K562 (cell line): ENCODE measurements around the gene PIK3R6. TPM values are rescaled to one million over a fixed set of nuclear protein-coding genes. Genes with fewer than 3 reads are reported as not detected.

ENCODE experiments used
- ATAC-seq: fragments of 200-7000 bp; cut with Tn5 transposase; 3 replicates; pipeline ENCODE4 v1.9.1; 2020; ENCODE audit warnings: moderate library complexity
- BruUV-seq: library from RNA; stranded (reverse); fragments of 400-500 nt; replicated peaks from 2 replicates; lab custom pipeline; 2021; lab: Mats Ljungman, UMichigan
- CTCF ChIA-PET: fragments of 300-600 bp; formaldehyde crosslinking; extraction: SDS; loops from one replicate; lab custom pipeline; 2021; ENCODE audit warnings: low intra/inter-chr PET ratio; lab: Yijun Ruan, JAX
- POLR2A ChIA-PET: fragments of 300-600, 350-650 bp; sonication (Branson Sonifier 250); formaldehyde crosslinking; extraction: SDS; loops from one replicate; lab custom pipeline; 2021; ENCODE audit warnings: antibody characterized with exemption, inconsistent platforms; lab: Yijun Ruan, JAX
- DNase-seq, 4 experiments: peaks; one replicate each; pipeline versions ENCODE4 v3.0.0 to v3.0.0-alpha.2; 2011 to 2018; ENCODE audit warnings: low spot score in 3 of 4, mixed read lengths in 3 of 4; ENCODE audit errors: extremely low read depth in 1 of 4
- FAIRE-seq: peaks from 2 replicates; lab custom pipeline; 2011; peaks lifted over from hg19 to GRCh38; lab: Jason Lieb, UNC
- H2AFZ ChIP-seq: 2 replicates; pipeline ENCODE4 v1.6.0; 2011; ENCODE audit warnings: low read depth, low read length, control low read depth, inconsistent platforms
- H3K27ac ChIP-seq: fragments of 200-600 bp; 3 replicates; pipeline ENCODE4 v1.8.0; 2011; ENCODE audit warnings: low read depth, mild to moderate bottlenecking, control low read depth, inconsistent platforms, low read length, moderate library complexity, mixed read lengths; ENCODE audit errors: extremely low read depth
- H3K27me3 ChIP-seq, 2 experiments: fragments of 300-600 bp in 1 of 2; 2 replicates in 1 of 2; 3 replicates in 1 of 2; pipeline versions ENCODE4 v1.6.0 to v1.8.0; 2011; ENCODE audit warnings: inconsistent platforms in 2 of 2, low read length in 2 of 2, mild to moderate bottlenecking in 1 of 2, mixed read lengths in 1 of 2, moderate library complexity in 1 of 2; ENCODE audit not compliant: control insufficient read depth in 2 of 2, insufficient read depth in 2 of 2
- H3K36me3 ChIP-seq: fragments of 300-600 bp; 3 replicates; pipeline ENCODE4 v1.8.0; 2011; ENCODE audit warnings: mild to moderate bottlenecking, low read length, inconsistent platforms; ENCODE audit not compliant: control insufficient read depth, insufficient read depth
- H3K4me1 ChIP-seq, 2 experiments: fragments of 200-600 bp in 1 of 2; replicated peaks in 1 of 2; 2 replicates in 1 of 2; 3 replicates in 1 of 2; pipeline versions ENCODE4 v1.5.1 to v1.8.0; 2011; ENCODE audit warnings: inconsistent platforms in 2 of 2, low read length in 2 of 2, mild to moderate bottlenecking in 1 of 2, mixed read lengths in 1 of 2, moderate library complexity in 1 of 2; ENCODE audit not compliant: control insufficient read depth in 2 of 2, insufficient read depth in 2 of 2
- H3K4me2 ChIP-seq: 2 replicates; pipeline ENCODE4 v1.6.1; 2011; ENCODE audit warnings: low read length, control low read depth, inconsistent platforms, mixed read lengths; ENCODE audit not compliant: insufficient read depth
- H3K4me3 ChIP-seq: fragments of 200-600 bp; sonication (generic), shearing (Covaris generic); 2 replicates; pipeline ENCODE4 v1.5.1; 2016; ENCODE audit warnings: control low read depth, inconsistent platforms
- H3K79me2 ChIP-seq: fragments of 200-600 bp; 3 replicates; pipeline ENCODE4 v1.8.0; 2011; ENCODE audit warnings: low read length, inconsistent platforms; ENCODE audit not compliant: control insufficient read depth, insufficient read depth
- H3K9ac ChIP-seq, 2 experiments: 2 replicates each; pipeline versions ENCODE4 v1.6.0 to v1.6.1; 2011; ENCODE audit warnings: low read depth in 2 of 2, low read length in 2 of 2, control low read depth in 1 of 2, inconsistent platforms in 1 of 2, mild to moderate bottlenecking in 1 of 2, mixed read lengths in 1 of 2; ENCODE audit not compliant: insufficient read depth in 1 of 2
- H3K9me1 ChIP-seq: one replicate; pipeline ENCODE4 v1.6.0; 2011; ENCODE audit warnings: inconsistent platforms, mild to moderate bottlenecking, low read length, moderate library complexity; ENCODE audit not compliant: control insufficient read depth, insufficient read depth
- H3K9me3 ChIP-seq: replicated peaks from 2 replicates; pipeline ENCODE4 v1.5.1; 2011; ENCODE audit warnings: low read depth, low read length, inconsistent platforms; ENCODE audit not compliant: control insufficient read depth, insufficient read depth
- H4K20me1 ChIP-seq: replicated peaks from 2 replicates; pipeline ENCODE4 v1.6.1; 2011; ENCODE audit warnings: low read length, inconsistent platforms, mixed read lengths; ENCODE audit not compliant: control insufficient read depth, insufficient read depth
- BRCA1 ChIP-seq, 2 experiments: fragments of 450-650 bp in 1 of 2; sonication (generic) in 1 of 2; formaldehyde crosslinking in 1 of 2; IDR thresholded peaks; 2 replicates each; pipeline versions ENCODE4 v1.5.0 to v1.6.1; 2017 to 2020; ENCODE audit warnings: mild to moderate bottlenecking in 1 of 2, missing genetic modification reagents in 1 of 2
- BRD4 ChIP-seq: fragments of 200-600 bp; sonication (generic); IDR thresholded peaks from 2 replicates; pipeline ENCODE4 v1.6.1; 2017; ENCODE audit warnings: inconsistent platforms
- CTCF ChIP-seq, 3 experiments: IDR thresholded peaks in 2 of 3; conservative IDR thresholded peaks in 1 of 3; 2 replicates each; pipeline ENCODE4 v1.5.1; 2011 to 2012; ENCODE audit warnings: low read length in 3 of 3, mild to moderate bottlenecking in 3 of 3, control low read depth in 2 of 3, improper control_type of control experiment in 1 of 3, inconsistent platforms in 1 of 3, low read depth in 1 of 3, mixed read lengths in 1 of 3, moderate library complexity in 1 of 3; ENCODE audit not compliant: insufficient read depth in 2 of 3
- ETS2 ChIP-seq: IDR thresholded peaks from 2 replicates; pipeline ENCODE4 v1.6.1; 2016; ENCODE audit warnings: borderline replicate concordance, missing genetic modification characterization, mild to moderate bottlenecking, moderate library complexity, missing compliant biosample characterization; ENCODE audit not compliant: poor library complexity, severe bottlenecking
- MBD1 ChIP-seq: fragments of 250-450 bp; sonication (Bioruptor Pico); IDR thresholded peaks from 2 replicates; pipeline ENCODE4 v1.8.0; 2022; ENCODE audit warnings: inconsistent platforms
- MTA1 ChIP-seq: fragments of 450-650 bp; IDR thresholded peaks from 2 replicates; pipeline ENCODE4 v1.6.1; 2017; ENCODE audit warnings: borderline replicate concordance
- MTA2 ChIP-seq: fragments of 450-650 bp; IDR thresholded peaks from 2 replicates; pipeline ENCODE4 v1.6.1; 2016; ENCODE audit warnings: low read depth
- NCOA6 ChIP-seq: fragments of 450-650 bp; IDR thresholded peaks from 2 replicates; pipeline ENCODE4 v1.6.1; 2017; ENCODE audit warnings: mild to moderate bottlenecking
- NFIC ChIP-seq: fragments of 450-650 bp; IDR thresholded peaks from 2 replicates; pipeline ENCODE4 v1.6.1; 2017; ENCODE audit warnings: mild to moderate bottlenecking, inconsistent platforms
- PCBP2 ChIP-seq: fragments of 200-400 bp; formaldehyde crosslinking; IDR thresholded peaks from 2 replicates; pipeline ENCODE4 v1.6.1; 2018; ENCODE audit warnings: low read length, low read depth, mild to moderate bottlenecking, moderate library complexity; ENCODE audit not compliant: poor library complexity, severe bottlenecking
- PHB ChIP-seq: fragments of 250-450 bp; sonication (Bioruptor Pico); IDR thresholded peaks from 2 replicates; pipeline ENCODE4 v1.5.0; 2021
- PML ChIP-seq: IDR thresholded peaks from 2 replicates; pipeline ENCODE4 v1.6.1; 2012; ENCODE audit warnings: low read length, inconsistent platforms
- PYGO2 ChIP-seq: fragments of 450-650 bp; IDR thresholded peaks from 2 replicates; pipeline ENCODE4 v1.6.1; 2016; ENCODE audit warnings: mild to moderate bottlenecking, missing genetic modification characterization, moderate library complexity, missing compliant biosample characterization
- RBBP5 ChIP-seq: fragments of 200-600 bp; sonication (generic); IDR thresholded peaks from 2 replicates; pipeline ENCODE4 v1.6.1; 2012; ENCODE audit warnings: borderline replicate concordance, mild to moderate bottlenecking, low read length, control low read depth, inconsistent platforms; ENCODE audit not compliant: insufficient read depth, poor library complexity, severe bottlenecking
- SP1 ChIP-seq: sonication (generic); formaldehyde crosslinking; IDR thresholded peaks from 2 replicates; pipeline ENCODE4 v1.8.1; 2022; ENCODE audit warnings: mild to moderate bottlenecking, missing genetic modification reagents
- SPI1 ChIP-seq: IDR thresholded peaks from 2 replicates; pipeline ENCODE4 v1.6.1; 2011; ENCODE audit warnings: low read depth, low read length, control low read depth, borderline replicate concordance
- STAG1 ChIP-seq: sonication (generic); formaldehyde crosslinking; IDR thresholded peaks from 2 replicates; pipeline ENCODE4 v1.5.0; 2020; ENCODE audit warnings: missing genetic modification reagents, borderline replicate concordance
- ZKSCAN3 ChIP-seq: fragments of 250-450 bp; sonication (Bioruptor Pico); IDR thresholded peaks from 2 replicates; pipeline ENCODE4 v1.4.0; 2020
- ZNF324 ChIP-seq: fragments of 250-450 bp; sonication (Bioruptor Pico); IDR thresholded peaks from 2 replicates; pipeline ENCODE4 v1.4.0; 2020; ENCODE audit warnings: mild to moderate bottlenecking
- WGBS: fragments of 100-300 bp; shearing (Covaris generic); methylation state at CpG from one replicate; pipeline ENCODE4 v1.1.6; 2016; ENCODE audit warnings: low coverage, mixed read lengths; ENCODE audit not compliant: insufficient coverage; ENCODE audit errors: missing lambda C conversion rate; 5-methylcytosine and 5-hydroxymethylcytosine counted together
- in situ Hi-C: fragments of 300-500 bp; cut with MboI; formaldehyde crosslinking; loops from 4 replicates; pipeline ENCODE4 v1.15.0; 2018; ENCODE audit warnings: inconsistent platforms, mixed read lengths
- intact Hi-C: fragments of 100-400 bp; cut with micrococcal nuclease; formaldehyde crosslinking; loops from 2 replicates; pipeline ENCODE4 v1.14.2; 2022
- polyA plus RNA-seq, 8 experiments: library from polyadenylated mRNA; depleted of rRNA in 4 of 8; stranded (reverse) in 5 of 8; unstranded in 3 of 8; fragments of >200 nt; fragmentation: Nextera tagmentation in 2 of 8; fragmentation: Illumina TruSeq in 1 of 8; extraction: Ambion mirVana in 2 of 8; extraction: Trizol in 1 of 8; gene quantifications; 2 replicates each; pipeline versions ENCODE4 v1.2.1 to v1.2.3, GENCODE V29; 2011 to 2014; ENCODE audit warnings: inconsistent platforms in 1 of 8, missing spikeins in 1 of 8
- total RNA-seq, 7 experiments: library from RNA; depleted of rRNA in 6 of 7; stranded (reverse); fragments of >200 nt in 6 of 7; fragmentation: Illumina TruSeq in 2 of 7; extraction: Trizol in 2 of 7; gene quantifications; 2 replicates each; pipeline versions ENCODE4 v1.2.1 to v1.2.3, GENCODE V29; 2011 to 2021; ENCODE audit warnings: low replicate concordance in 1 of 7

Gene PIK3R6
- total and polyA plus RNA-seq, 9 of the 15 experiments (the other 6 are each of a cell fraction or from before 2014, with no cell fraction given) = 0.04 TPM; not detected in 8

- TF ChIP-seq ZKSCAN3 (CRISPR knock-in tag) = no peak
- TF ChIP-seq STAG1 (CRISPR knock-in tag) = peak; percentile 81
- TF ChIP-seq CTCF (IDR thresholded peaks at IDR 0.05 in 2 of 3, conservative IDR thresholded peaks at IDR 0.05 in 1 of 3; ENCODE audit: insufficient read depth in 2 of 3, low read depth in 1 of 3, low read length in 3 of 3) = peak; percentile 65 to 74 (median 72)
Observed at GRCh38 chr17:8785547-8786413, 81.7 kb downstream of the PIK3R6 start (continued).

GRCh38 chr17:8782176-8782575 lies 85.3 kb downstream of the PIK3R6 start:
- Histone ChIP-seq H3K4me1 (no peaks in the 10 kb centered on the region), H3K27ac (no peak overlapping the region), H3K27me3 (peaks cover 2 to 6% of the 10 kb centered on the region in 2 experiments; a peak in 1 of 5 replicates), H3K4me2 (no peak overlapping the region), H3K9ac (no peak overlapping the region), H3K79me2 (no peaks in the 10 kb centered on the region), H3K36me3 (no peaks in the 10 kb centered on the region), H4K20me1 (no peaks in the 10 kb centered on the region), H3K4me3 (no peak overlapping the region), H2AFZ (no peak overlapping the region), H3K9me3 (no peaks in the 10 kb centered on the region), H3K9me1 (no peaks in the 10 kb centered on the region)
- DNase-seq (no peak), FAIRE-seq (no peak), ATAC-seq (no peak)
- in situ Hi-C loops = loop anchor here (25.0 kb wide), 1 partner anchor 720 kb away; no protein-coding TSS in a partner anchor
- WGBS = 17% methylated on average over 1 of the region's 1 CpG
- ChIA-PET POLR2A (no interaction called here), CTCF (no interaction called here)
- intact Hi-C loops = no loop called here
- no TSS peak for BruUV-seq
- no peak for TF ChIP-seq ZNF324 (CRISPR knock-in tag)
- TF ChIP-seq SPI1 = no peak
- TF ChIP-seq BRD4 = no peak
- no peak for TF ChIP-seq SP1
- no peak for TF ChIP-seq PHB (CRISPR knock-in tag)
- no peak for TF ChIP-seq MBD1 (CRISPR knock-in tag)
- TF ChIP-seq PML = no peak
- TF ChIP-seq NFIC = no peak
- no peak for TF ChIP-seq MTA2
- TF ChIP-seq ETS2 (tag) = no peak
- no peak for TF ChIP-seq PYGO2 (tag)
- no peak for TF ChIP-seq MTA1
- TF ChIP-seq PCBP2 = no peak
- no peak for TF ChIP-seq BRCA1 (IDR thresholded peaks at IDR 0.05)
- no peak for TF ChIP-seq BRCA1 (CRISPR knock-in tag; IDR thresholded peaks at IDR 0.05)
- no peak for TF ChIP-seq RBBP5
- TF ChIP-seq NCOA6 = no peak
